Ishikawa (cell line): ENCODE measurements around the gene NBAS.

Experiments used
- CEBPB ChIP-seq: IDR thresholded peaks from 2 replicates; pipeline ENCODE4 v1.6.1; 2012
- EP300 ChIP-seq: IDR thresholded peaks from 2 replicates; pipeline ENCODE4 v1.6.1; 2012; ENCODE audit warnings: borderline replicate concordance
- FOXM1 ChIP-seq: IDR thresholded peaks from 2 replicates; pipeline ENCODE4 v1.6.1; 2012; ENCODE audit warnings: low read depth, borderline replicate concordance
- MAX ChIP-seq: IDR thresholded peaks from 2 replicates; pipeline ENCODE4 v1.6.1; 2012
- NFIC ChIP-seq: IDR thresholded peaks from 2 replicates; pipeline ENCODE4 v1.6.1; 2012
- TCF12 ChIP-seq: IDR thresholded peaks from 2 replicates; pipeline ENCODE4 v1.6.1; 2012; ENCODE audit warnings: low read depth
- USF1 ChIP-seq: IDR thresholded peaks from 2 replicates; pipeline ENCODE4 v1.6.1; 2012
- YY1 ChIP-seq: IDR thresholded peaks from 2 replicates; pipeline ENCODE4 v1.6.1; 2012; ENCODE audit warnings: low read depth
- ZBTB7A ChIP-seq: IDR thresholded peaks from 2 replicates; pipeline ENCODE4 v1.6.1; 2012; ENCODE audit warnings: low read depth

- TF ChIP-seq MAX (no peak), EP300 (no peak), CEBPB (no peak), USF1 (no peak), YY1 (no peak), TCF12 (no peak), ZBTB7A (no peak), NFIC (no peak), FOXM1 (no peak)
Observed at GRCh38 chr2:15606481-15607441, 45.6 kb upstream of the NBAS start.
